Measurements from ENCODE around the gene KCNK13. TPM values are rescaled to one million over a fixed set of nuclear protein-coding genes. Genes with fewer than 3 reads are reported as not detected.

KCNK13 gene
- total and polyA plus RNA-seq, 2 experiments from 2014 or later: 0.21 to 1.0 TPM

DNA sequence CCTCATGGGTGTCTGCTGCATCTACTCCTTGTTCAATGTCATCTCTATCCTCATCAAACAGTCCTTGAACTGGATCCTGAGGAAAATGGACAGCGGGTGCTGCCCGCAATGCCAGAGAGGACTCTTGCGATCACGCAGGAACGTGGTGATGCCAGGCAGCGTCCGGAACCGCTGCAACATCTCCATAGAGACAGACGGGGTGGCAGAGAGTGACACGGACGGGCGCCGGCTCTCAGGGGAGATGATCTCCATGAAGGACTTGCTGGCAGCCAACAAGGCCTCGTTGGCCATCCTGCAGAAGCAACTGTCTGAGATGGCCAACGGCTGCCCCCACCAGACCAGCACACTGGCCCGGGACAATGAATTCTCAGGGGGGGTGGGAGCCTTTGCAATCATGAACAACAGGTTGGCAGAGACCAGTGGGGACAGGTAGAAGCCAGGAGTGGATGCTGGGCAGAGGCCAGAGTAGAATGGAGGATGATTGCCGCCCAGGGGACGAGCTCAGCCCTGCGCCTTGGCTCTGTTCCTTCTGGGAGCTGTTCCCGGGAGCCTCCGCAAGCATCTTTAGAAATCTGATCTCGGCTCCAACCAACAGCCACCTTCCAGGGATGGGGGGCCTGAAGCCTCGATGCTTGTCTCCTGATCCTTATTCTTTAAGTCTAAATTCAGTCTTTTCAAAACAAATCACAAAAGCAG lies 122.9 kb downstream of the KCNK13 start:
- H2AFZ ChIP-seq: no peak overlapping the region
- H3K27ac Mint-ChIP-seq: no peak overlapping the region

More for the DNA sequence above, 122.9 kb downstream of the KCNK13 start:
- Mint-ChIP-seq H3K27me3 (ENCODE audit: insufficient read depth, low read depth, poor library complexity) (peaks cover 2% of the 10 kb centered on the region), H3K4me3 (no peak overlapping the region), H3K36me3 (ENCODE audit: low read depth) (no peaks in the 10 kb centered on the region), H3K4me1 (no peaks in the 10 kb centered on the region), H3K9me3 (peaks cover 7% of the 10 kb centered on the region; the same call in 2 of the 3 replicates)
- Histone ChIP-seq H4K20me1 (replicated peaks; ENCODE audit: insufficient read depth) (no peaks in the 10 kb centered on the region), H3K4me3 (no peak overlapping the region), H3F3A (replicated peaks; ENCODE audit: low read depth) (no peaks in the 10 kb centered on the region), H3K27ac (ENCODE audit: low read depth) (no peak overlapping the region), H3K4me1 (ENCODE audit: insufficient read depth) (no peaks in the 10 kb centered on the region), H3K27me3 (ENCODE audit: insufficient read depth) (no peaks in the 10 kb centered on the region), H3K9me2 (ENCODE audit: insufficient read depth) (no peaks in the 10 kb centered on the region), H3K4me2 (no peak overlapping the region), H3K79me2 (replicated peaks; ENCODE audit: insufficient read depth) (no peaks in the 10 kb centered on the region), H3K36me3 (ENCODE audit: insufficient read depth) (no peaks in the 10 kb centered on the region)
- DNase-seq (ENCODE audit: low spot score) (peak; percentile 23), ATAC-seq (peak; percentile 63)
- TF ChIP-seq, protein P1, sequence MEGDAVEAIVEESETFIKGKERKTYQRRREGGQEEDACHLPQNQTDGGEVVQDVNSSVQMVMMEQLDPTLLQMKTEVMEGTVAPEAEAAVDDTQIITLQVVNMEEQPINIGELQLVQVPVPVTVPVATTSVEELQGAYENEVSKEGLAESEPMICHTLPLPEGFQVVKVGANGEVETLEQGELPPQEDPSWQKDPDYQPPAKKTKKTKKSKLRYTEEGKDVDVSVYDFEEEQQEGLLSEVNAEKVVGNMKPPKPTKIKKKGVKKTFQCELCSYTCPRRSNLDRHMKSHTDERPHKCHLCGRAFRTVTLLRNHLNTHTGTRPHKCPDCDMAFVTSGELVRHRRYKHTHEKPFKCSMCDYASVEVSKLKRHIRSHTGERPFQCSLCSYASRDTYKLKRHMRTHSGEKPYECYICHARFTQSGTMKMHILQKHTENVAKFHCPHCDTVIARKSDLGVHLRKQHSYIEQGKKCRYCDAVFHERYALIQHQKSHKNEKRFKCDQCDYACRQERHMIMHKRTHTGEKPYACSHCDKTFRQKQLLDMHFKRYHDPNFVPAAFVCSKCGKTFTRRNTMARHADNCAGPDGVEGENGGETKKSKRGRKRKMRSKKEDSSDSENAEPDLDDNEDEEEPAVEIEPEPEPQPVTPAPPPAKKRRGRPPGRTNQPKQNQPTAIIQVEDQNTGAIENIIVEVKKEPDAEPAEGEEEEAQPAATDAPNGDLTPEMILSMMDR (conservative IDR thresholded peaks at IDR 0.05; ENCODE audit: low read depth in 2 of 2): peak in 1 of 2 experiments; percentile 37; a peak in 2 of 4 replicates
- TF ChIP-seq, protein P2, sequence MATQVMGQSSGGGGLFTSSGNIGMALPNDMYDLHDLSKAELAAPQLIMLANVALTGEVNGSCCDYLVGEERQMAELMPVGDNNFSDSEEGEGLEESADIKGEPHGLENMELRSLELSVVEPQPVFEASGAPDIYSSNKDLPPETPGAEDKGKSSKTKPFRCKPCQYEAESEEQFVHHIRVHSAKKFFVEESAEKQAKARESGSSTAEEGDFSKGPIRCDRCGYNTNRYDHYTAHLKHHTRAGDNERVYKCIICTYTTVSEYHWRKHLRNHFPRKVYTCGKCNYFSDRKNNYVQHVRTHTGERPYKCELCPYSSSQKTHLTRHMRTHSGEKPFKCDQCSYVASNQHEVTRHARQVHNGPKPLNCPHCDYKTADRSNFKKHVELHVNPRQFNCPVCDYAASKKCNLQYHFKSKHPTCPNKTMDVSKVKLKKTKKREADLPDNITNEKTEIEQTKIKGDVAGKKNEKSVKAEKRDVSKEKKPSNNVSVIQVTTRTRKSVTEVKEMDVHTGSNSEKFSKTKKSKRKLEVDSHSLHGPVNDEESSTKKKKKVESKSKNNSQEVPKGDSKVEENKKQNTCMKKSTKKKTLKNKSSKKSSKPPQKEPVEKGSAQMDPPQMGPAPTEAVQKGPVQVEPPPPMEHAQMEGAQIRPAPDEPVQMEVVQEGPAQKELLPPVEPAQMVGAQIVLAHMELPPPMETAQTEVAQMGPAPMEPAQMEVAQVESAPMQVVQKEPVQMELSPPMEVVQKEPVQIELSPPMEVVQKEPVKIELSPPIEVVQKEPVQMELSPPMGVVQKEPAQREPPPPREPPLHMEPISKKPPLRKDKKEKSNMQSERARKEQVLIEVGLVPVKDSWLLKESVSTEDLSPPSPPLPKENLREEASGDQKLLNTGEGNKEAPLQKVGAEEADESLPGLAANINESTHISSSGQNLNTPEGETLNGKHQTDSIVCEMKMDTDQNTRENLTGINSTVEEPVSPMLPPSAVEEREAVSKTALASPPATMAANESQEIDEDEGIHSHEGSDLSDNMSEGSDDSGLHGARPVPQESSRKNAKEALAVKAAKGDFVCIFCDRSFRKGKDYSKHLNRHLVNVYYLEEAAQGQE (IDR thresholded peaks at IDR 0.05; ENCODE audit: unreplicated experiment): no peak
- TF ChIP-seq, protein P3, sequence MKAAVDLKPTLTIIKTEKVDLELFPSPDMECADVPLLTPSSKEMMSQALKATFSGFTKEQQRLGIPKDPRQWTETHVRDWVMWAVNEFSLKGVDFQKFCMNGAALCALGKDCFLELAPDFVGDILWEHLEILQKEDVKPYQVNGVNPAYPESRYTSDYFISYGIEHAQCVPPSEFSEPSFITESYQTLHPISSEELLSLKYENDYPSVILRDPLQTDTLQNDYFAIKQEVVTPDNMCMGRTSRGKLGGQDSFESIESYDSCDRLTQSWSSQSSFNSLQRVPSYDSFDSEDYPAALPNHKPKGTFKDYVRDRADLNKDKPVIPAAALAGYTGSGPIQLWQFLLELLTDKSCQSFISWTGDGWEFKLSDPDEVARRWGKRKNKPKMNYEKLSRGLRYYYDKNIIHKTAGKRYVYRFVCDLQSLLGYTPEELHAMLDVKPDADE (IDR thresholded peaks at IDR 0.05): no peak

Data from GM23338 (cell line).